Forelimb muscle (tissue), 1 donor: ENCODE measurements around the gene CAPN7. TPM values are rescaled to one million over a fixed set of nuclear protein-coding genes. Genes with fewer than 3 reads are reported as not detected.

Experiments used
- DNase-seq: peaks from one replicate; pipeline ENCODE4 v3.0.0-alpha.2; 2013; ENCODE audit warnings: low read depth
- polyA plus RNA-seq: library from polyadenylated mRNA; unstranded; fragments of 120-200 nt; gene quantifications from one replicate; pipeline ENCODE4 v1.2.1, GENCODE V29; 2013; ENCODE audit not compliant: insufficient read length

Gene CAPN7
- polyA plus RNA-seq, 1 donor = 24.9 TPM

- DNase-seq = no peak
Observed at GRCh38 chr3:15199493-15200105, 6.4 kb upstream of the CAPN7 start.

GRCh38 chr3:15204005-15204404 is 2.0 kb upstream of the CAPN7 start:
- DNase-seq = no peak

- DNase-seq = no peak
Observed at GRCh38 chr3:15205482-15205933, 538 bp upstream of the CAPN7 start.

- DNase-seq = no peak
Observed at GRCh38 chr3:15206662-15207576, 873 bp downstream of the CAPN7 start.

GRCh38 chr3:15207836-15208504 is 1.9 kb downstream of the CAPN7 start:
- DNase-seq = no peak

DNA sequence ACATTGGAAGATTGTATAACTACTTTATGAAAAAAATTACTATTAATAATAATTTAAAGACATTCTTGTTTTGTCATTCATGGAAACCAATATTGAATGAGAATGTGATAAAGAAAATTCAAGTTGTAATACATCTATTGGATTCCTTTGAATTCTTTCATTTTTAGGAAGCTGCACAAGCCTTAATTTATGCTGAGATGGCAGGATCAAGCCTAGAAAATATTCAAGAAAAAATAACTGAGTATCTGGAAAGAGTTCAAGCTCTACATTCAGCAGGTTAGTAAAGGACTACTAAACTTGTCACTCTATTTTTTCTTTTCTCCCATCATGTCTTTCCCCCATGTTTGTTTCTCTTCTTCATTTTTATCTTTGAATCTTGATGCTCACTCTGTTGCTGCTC is 5.9 kb downstream of the CAPN7 start:
- no peak for DNase-seq

DNA sequence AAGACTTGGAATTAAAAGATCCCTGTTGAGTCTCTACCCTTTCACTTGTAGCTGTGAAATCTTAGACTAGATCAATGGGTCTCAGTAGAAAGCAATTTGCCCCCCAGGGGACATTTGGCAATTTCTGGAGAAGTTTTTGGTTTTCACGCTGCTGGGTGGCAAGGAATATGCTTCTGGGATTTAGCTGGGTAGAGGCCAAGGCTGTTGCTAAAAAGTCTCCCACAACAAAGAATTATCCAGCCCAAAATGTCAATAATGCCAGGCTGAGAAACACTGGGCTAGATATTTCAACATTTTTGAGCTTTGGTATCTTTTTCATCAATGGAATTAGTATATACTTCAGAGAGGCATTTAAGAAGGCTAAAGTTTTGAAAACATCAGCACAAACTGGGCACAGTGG is 8.7 kb downstream of the CAPN7 start:
- no peak for DNase-seq

- DNase-seq = no peak
Observed at GRCh38 chr3:15215996-15216395, 9.9 kb downstream of the CAPN7 start.

- DNase-seq = no peak
Observed at GRCh38 chr3:15216501-15216900, 10.5 kb downstream of the CAPN7 start.

- DNase-seq = no peak
Observed at GRCh38 chr3:15217011-15217671, 11.1 kb downstream of the CAPN7 start.

- DNase-seq = no peak
Observed at GRCh38 chr3:15217841-15218267, 11.8 kb downstream of the CAPN7 start.

GRCh38 chr3:15218689-15219088 is 12.6 kb downstream of the CAPN7 start:
- no peak for DNase-seq

DNA sequence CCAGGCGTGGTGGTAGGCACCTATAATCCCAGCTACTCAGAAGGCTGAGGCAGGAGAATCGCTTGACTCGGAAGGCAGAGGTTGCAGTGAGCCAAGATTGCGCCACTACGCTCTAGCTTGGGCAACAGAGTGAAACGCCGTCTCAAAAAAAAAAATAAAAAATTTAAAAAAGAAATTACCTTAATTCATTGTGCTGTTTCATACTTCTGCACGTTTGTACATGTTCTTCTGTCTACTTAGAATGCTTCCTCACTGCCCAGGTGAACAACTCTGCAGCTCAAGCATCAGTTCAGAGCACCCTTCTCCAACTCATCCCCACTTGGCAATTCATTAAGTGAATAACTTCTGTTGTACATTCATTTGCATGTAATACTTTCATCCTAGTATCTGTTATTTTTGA is 14.0 kb downstream of the CAPN7 start:
- DNase-seq = no peak

GRCh38 chr3:15220661-15221060 is 14.6 kb downstream of the CAPN7 start:
- no peak for DNase-seq

- DNase-seq = no peak
Observed at GRCh38 chr3:15221574-15222217, 15.7 kb downstream of the CAPN7 start.

DNA sequence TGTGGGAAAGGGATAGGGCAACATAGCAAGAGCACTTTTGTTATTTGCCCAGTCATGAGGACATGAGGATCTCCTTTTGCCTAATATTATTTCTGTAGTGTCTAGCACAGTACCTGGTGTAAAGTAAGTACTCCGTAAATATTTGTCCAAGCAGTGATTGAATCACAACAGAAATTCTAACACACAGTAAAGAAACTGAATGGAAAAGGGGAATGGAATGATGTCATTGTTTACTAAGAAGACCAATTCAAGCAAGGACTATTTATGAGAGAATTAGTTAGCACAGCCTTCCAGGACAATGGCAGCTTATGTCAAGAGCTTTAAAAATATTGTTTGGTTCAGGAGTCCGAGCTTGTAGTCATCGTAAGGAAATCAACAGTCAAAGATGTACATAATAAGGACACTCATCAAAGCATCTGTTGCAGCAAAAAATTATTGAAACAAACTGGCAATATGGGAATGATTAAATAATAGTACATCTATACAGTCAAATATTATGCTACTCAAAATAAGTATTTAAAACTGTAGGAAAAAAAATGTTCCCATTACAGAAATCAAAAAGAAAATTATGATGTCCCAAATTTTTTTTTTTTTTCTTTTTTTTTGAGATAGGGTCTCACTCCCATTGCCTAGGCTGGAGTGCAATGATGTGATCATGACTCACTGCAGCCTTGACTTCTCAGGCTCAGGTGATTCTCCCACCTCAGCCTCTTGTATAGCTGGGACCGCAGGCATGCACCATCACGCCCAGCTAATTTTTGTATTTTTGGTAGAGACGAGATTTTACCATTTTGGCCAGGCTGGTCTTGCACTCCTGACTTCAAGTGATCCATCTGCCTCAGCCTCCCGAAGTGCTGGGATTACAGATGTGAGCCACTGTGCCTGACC is 17.9 kb downstream of the CAPN7 start:
- DNase-seq = no peak

DNA sequence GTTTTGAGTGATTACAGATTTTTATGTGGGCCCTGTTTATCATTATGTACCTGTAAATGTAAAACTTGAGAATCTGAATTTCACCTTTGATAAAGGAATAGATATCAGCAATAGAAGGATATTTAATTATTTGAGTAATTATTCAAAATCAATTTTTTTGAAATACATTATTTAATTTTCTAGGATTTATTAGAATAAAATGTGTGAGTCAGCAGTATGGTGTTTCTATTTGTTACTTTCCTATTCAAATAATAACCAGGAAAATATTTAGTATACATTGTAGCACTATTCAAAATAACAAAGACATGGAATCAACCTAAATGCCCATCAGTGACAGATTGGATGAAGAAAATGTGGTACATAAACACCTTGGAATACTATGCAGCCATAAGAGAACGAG is 22.1 kb downstream of the CAPN7 start:
- DNase-seq = no peak

DNA sequence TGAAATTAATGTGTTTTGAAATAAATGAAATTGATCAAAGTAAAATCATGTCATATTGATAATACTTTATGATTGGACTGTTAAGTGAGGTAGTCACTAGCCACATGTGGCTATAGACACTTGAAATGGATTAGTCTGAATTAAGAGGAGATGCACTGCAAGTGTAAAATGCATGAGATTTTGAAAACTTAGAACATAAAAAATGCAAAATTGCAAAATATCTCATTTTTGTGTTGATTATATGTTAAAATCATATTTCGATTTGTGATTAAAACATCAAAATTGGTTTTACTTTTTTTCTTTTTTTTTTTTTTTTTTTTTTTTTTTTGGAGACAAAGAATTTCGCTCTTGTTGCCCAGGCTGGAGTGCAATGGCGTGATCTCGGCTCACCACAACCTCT is 23.2 kb downstream of the CAPN7 start:
- no peak for DNase-seq

DNA sequence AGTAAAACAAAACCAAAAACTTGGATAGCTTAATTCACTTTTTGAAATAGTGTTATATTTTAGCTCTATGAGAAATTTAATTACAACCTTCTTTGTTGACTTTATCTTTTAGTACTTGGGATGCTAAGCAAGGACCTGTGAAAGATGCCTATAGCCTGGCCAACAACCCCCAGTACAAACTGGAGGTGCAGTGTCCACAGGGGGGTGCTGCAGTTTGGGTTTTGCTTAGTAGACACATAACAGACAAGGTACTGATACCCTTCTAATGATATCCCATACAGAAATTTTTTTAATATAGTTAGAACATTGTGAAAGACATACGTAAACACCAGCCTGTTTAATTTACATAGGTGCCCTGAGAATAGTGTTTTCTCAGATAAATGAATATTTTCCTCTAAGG is 35.3 kb downstream of the CAPN7 start:
- no peak for DNase-seq

- DNase-seq = no peak
Observed at GRCh38 chr3:15243822-15244482, 37.9 kb downstream of the CAPN7 start.
